AG10803 (cell line): ENCODE results near the gene TOP2A.
A peak's percentile ranks its signal among the peaks of the same experiment; 100 is the strongest.

Source experiments
- DNase-seq: peaks from one replicate; pipeline ENCODE4 v3.0.0; 2010; ENCODE audit warnings: low read depth
- H3K4me3 ChIP-seq: 2 replicates; pipeline ENCODE4 v1.5.1; 2011; ENCODE audit warnings: mild to moderate bottlenecking, low read length, control low read depth
- CTCF ChIP-seq: conservative IDR thresholded peaks from 2 replicates; pipeline ENCODE4 v1.5.1; 2011; ENCODE audit warnings: mild to moderate bottlenecking, low read length, control low read depth, inconsistent platforms

Gene TOP2A

DNA sequence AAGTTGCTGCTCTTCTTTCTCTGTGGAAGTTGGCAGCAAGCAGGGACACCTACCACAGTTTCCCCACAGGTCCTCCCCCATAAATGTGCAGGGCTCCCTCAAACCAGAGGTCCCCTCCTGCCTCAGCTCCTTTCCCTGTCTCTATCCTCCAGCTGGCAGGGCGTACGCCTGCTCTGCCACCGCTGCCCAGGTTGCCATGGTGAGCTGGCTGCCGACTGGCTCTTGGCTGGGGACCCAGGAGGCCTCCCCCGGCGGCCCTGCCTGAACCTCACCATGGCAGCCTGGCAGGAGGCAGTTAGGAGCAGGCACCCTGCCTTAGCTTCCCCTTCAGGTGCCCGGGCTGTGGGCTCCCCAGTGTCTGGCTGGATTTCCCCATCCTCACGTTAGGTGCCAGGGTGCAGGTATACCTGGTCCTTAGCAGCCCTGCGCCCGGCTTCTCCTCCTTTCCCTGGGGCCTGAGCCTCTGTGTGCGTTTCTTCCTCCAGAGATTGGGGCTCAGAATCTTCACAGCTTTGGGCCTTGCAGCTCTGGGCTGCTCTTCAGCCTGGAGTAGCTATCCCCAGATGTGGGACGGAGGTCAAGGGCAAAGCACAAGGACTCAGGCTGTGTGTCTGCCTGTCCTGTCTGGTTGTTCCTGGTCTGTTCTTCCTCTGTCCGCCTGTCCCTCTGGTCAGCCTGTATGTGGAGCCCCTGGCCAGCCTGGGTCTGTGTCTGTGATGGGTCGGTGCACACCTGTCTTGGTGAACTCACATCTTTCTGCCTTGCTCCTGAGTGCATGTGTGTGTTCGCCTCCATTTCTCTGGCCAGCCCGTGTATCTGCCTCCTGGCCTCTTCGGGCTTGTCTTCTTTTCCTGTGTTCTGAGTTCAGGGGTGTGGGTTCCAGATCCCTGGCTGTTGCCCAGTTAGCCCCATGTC lies 68.9 kb downstream of the TOP2A start:
- no peak for DNase-seq
- no peak for TF ChIP-seq CTCF
- H3K4me3 ChIP-seq, result no peak overlapping the region

DNA sequence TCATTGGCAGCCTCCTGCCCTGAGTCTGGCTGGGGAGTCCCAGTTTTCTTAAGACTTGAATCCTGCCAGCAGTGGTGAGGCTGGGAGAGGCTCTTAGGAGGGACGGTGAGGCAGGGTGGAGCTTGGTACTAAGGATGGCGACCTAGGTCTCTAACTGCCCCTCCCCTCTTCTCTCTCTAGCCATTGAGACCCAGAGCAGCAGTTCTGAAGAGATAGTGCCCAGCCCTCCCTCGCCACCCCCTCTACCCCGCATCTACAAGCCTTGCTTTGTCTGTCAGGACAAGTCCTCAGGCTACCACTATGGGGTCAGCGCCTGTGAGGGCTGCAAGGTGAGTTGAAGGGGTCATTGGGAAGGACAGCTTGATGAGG lies 69.6 kb downstream of the TOP2A start:
- TF ChIP-seq CTCF, result no peak
- no peak for DNase-seq
- no peak overlapping the region for H3K4me3 ChIP-seq

DNA sequence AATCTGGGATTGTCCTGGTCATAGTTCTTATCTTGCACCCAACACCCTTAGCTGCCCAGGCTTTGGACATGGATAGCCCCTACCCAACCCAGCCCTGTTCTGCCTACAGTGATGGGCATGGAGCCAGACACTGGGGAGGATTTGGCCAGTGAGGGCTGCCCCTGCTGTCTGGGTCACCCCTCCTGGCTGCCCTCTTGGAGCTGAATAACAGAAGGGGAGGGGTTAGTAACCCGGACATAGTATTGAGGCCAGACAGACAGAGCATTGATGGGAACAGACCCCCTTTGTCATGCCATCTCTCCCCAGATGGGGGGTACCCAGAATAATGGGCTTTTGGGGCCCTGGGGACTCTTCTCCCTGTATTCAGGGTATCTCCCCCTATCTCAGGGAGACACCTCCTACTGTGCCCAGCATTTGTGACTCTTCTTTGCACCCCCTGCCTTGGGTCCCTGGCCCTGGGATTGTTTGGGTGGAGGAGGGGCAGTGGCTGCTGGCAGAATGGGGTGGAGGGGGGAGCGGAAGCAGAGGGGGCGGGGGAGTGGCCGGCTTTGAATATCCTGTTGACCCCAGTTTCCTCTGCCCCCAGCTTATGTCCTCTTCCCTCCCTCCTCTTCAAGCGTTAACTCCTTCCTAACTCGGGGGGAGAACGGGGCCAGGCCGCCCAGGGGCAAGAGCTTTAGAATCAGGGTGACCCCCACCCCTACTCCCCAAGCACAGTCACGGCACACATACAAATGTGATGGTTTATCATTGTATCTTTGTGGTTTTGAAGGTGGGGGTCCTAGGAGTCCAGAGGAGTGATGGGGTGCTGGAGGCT lies 70.2 kb downstream of the TOP2A start:
- DNase-seq, result no peak
- TF ChIP-seq CTCF, result no peak
- no peak overlapping the region for H3K4me3 ChIP-seq

DNA sequence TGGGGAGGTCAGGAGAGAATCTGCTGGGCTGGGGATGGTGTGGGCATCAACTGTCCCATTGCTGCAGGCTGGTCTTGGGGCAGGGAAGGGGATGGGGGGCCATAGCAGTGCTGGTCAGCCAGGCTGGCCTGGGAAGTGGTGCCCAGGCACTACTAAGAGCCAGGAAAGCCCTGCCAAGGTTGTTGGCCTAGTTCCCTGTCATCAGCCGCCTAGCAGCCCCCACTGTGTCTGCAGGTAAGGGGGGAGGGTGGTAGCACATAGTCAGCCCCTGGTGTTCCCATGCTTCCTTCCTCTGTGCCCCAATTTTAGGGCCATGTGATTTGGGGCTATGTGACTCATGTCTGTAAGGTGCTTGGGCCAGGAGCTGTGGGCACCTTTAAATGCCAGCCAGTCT lies 70.9 kb downstream of the TOP2A start:
- no peak overlapping the region for H3K4me3 ChIP-seq
- no peak for DNase-seq
- no peak for TF ChIP-seq CTCF

DNA sequence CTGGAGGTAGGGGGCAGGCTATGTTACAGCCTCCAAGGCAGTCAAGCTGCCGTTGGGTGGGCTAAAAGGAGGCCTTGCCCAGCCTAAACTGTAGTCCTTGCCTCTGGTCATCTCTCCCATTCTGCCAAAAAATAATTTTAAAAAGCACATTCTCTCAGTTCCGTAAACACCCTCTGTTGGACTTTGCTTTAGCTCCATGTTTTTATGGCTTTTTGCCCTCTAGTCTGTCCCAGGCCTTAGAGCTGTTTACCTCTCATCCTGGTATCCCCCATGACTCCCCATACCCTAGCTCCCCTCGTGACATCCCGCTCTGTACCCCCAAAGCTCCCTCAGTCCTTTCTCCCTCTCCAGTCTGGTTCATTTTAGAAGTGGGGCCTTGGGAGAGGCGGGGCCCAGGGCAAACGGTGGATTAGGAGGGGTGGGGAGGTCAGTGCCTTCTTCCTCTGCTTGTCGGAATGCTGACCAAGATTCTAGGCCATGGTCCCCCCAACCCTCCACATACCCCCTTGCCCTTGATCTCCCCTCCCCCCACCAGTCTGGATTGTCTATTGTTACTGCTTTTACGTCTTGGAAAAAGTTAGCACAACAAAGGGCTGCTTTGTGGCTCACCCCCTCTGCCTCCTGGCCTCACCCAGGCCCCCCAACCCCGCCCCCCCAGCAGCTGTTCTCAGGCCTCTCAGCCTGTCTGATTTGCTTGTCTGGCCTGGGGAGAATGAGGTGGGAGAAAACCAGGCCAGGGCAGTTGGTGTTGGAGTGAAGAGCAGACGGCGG lies 71.5 kb downstream of the TOP2A start:
- peak overlapping the region; percentile 82 for H3K4me3 ChIP-seq
- no peak for DNase-seq
- TF ChIP-seq CTCF, result no peak

DNA sequence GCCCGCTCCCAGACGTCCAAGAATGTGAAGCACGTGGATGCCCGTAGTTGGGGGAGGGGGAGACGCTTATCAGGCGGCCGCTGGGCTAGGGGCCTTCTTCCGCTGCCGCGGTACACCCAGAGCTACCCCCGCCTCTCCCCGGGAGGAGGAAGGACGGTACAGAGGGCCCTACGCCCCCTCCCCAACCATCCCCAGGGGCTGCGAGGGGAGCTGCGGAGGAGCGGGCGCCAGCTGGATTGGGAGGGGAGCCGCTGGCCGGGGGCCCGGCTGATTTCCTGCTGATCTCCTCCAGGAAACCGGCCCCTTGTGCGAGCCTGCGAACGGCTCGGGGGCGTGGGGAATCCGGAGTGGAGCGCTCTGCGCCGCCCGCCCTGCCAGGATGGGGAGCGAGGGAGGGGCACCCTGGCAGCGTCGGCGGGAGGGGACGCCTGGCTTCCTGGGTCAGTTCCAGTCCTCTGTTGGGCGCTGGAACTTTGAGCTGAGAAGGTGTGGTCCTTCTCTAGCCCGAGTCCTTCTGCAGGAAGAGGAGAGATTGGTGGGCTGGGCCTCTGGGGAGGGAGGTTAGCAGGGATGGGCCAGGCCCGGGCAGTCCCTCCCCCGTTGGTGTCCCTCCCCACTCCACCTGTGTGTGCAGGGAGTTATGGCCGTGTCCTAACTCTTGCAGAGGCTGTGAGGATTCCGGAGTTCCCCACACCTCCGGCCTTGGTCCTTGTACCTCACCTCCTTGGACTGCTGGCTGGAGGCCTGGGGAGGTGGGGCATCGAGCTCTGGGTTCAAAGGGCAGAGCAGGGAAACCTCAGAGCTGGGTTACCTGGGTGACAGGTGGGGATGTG lies 72.3 kb downstream of the TOP2A start:
- DNase-seq, result peak; percentile 66
- H3K4me3 ChIP-seq, result peak overlapping the region; percentile 82
- TF ChIP-seq CTCF, result no peak
